HepG2 (cell line): ENCODE results near the gene FNDC4. TPM values are rescaled to one million over a fixed set of nuclear protein-coding genes. Genes with fewer than 3 reads are reported as not detected.

Experiments
- E2F5 ChIP-seq: sonication (generic); formaldehyde crosslinking; conservative IDR thresholded peaks from 2 replicates; pipeline ENCODE4 v1.4.0; 2020; ENCODE audit warnings: missing genetic modification reagents
- MEF2D ChIP-seq: sonication (generic); formaldehyde crosslinking; IDR thresholded peaks from 2 replicates; pipeline ENCODE4 v1.5.1; 2020; ENCODE audit warnings: mild to moderate bottlenecking, missing genetic modification reagents
- MIXL1 ChIP-seq: IDR thresholded peaks from 2 replicates; pipeline ENCODE4 v1.6.1; 2016
- NFAT5 ChIP-seq: sonication (generic); formaldehyde crosslinking; IDR thresholded peaks from 2 replicates; pipeline ENCODE4 v1.4.0; 2020; ENCODE audit warnings: missing genetic modification reagents
- ZBTB40 ChIP-seq, 2 experiments: fragments of 450-650 bp in 1 of 2; sonication (generic) in 1 of 2; formaldehyde crosslinking in 1 of 2; IDR thresholded peaks; 2 replicates each; pipeline versions ENCODE4 v1.6.1 to v1.8.0; 2016 to 2022; ENCODE audit warnings: antibody characterized with exemption in 1 of 2, mild to moderate bottlenecking in 1 of 2, missing genetic modification reagents in 1 of 2
- ZNF280D ChIP-seq: sonication (generic); formaldehyde crosslinking; IDR thresholded peaks from 2 replicates; pipeline ENCODE4 v1.5.1; 2020; ENCODE audit warnings: mild to moderate bottlenecking, missing genetic modification reagents
- ZNF460 ChIP-seq: sonication (generic); formaldehyde crosslinking; IDR thresholded peaks from 2 replicates; pipeline ENCODE4 v1.5.1; 2020; ENCODE audit warnings: missing genetic modification reagents, mild to moderate bottlenecking, borderline replicate concordance
- ZSCAN29 ChIP-seq: sonication (generic); formaldehyde crosslinking; conservative IDR thresholded peaks from 2 replicates; pipeline ENCODE4 v1.4.0; 2020; ENCODE audit warnings: mild to moderate bottlenecking, missing genetic modification reagents
- polyA plus RNA-seq, 8 experiments: library from polyadenylated mRNA; depleted of rRNA in 3 of 8; stranded (reverse) in 7 of 8; unstranded in 1 of 8; fragments of >200 nt; fragmentation: Illumina TruSeq in 4 of 8; extraction: Trizol in 4 of 8; gene quantifications; 2 replicates each; pipeline versions ENCODE4 v1.2.1 to v1.2.3, GENCODE V29; 2011 to 2016; ENCODE audit warnings: low read depth in 4 of 8, missing spikeins in 1 of 8, mixed read lengths in 1 of 8; ENCODE audit not compliant: insufficient read depth in 1 of 8
- total RNA-seq, 5 experiments: library from RNA; depleted of rRNA; stranded (reverse); fragments of >200 nt; fragmentation: Illumina TruSeq; extraction: Trizol; gene quantifications; 2 replicates each; pipeline ENCODE4 v1.2.3, GENCODE V29; 2016; ENCODE audit warnings: low read depth in 1 of 5

Gene FNDC4
- total and polyA plus RNA-seq, 2 of the 13 experiments (the other 11 are each of a cell fraction or from before 2014, with no cell fraction given), result 9.0 to 17.4 TPM

GRCh38 chr2:27489498-27490397 lies 5.3 kb downstream of the FNDC4 start, which contains the start of gene IFT172 (continued):
- TF ChIP-seq NFAT5, result no peak
- no peak for TF ChIP-seq E2F5 (CRISPR knock-in tag)
- peak; percentile 74; the same call in 1 of the 2 replicates for TF ChIP-seq MEF2D (CRISPR knock-in tag)
- TF ChIP-seq ZSCAN29 (CRISPR knock-in tag), result peak; percentile 30; the same call in 1 of the 2 replicates
- TF ChIP-seq ZNF280D (CRISPR knock-in tag), result peak; percentile 81
- TF ChIP-seq ZBTB40 (IDR thresholded peaks at IDR 0.05), result no peak
- peak; percentile 70 for TF ChIP-seq ZBTB40 (CRISPR knock-in tag; IDR thresholded peaks at IDR 0.05)
- peak; percentile 60; the same call in 1 of the 2 replicates for TF ChIP-seq MIXL1
- no peak for TF ChIP-seq ZNF460 (CRISPR knock-in tag)
